Measurements from ENCODE around the gene UGT1A7.

UGT1A7 gene

DNA sequence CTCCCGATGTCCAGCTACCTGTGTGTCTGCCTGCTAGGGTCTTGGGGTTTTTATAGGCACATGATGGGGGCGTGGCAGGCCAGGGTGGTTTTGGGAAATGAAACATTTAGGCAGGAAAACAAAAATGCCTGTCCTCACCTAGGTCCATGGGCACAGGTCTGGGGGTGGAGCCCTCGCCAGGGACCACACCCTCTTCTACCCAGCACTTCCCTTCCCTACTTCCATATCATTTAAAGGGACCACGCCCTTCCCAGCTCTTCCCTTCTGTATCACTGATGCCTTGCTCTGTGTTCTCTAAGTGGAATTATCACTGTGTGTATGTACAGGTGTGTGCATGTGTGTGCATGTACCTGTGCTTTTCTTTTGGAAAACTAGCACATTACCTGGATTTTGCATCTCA lies 84.7 kb downstream of the UGT1A7 start:
- H3K27ac ChIP-seq: no peak overlapping the region
- no peak for TF ChIP-seq CTCF (IDR thresholded peaks at IDR 0.05)
- TF ChIP-seq ZFX (IDR thresholded peaks at IDR 0.05; ENCODE audit: borderline replicate concordance): no peak

DNA sequence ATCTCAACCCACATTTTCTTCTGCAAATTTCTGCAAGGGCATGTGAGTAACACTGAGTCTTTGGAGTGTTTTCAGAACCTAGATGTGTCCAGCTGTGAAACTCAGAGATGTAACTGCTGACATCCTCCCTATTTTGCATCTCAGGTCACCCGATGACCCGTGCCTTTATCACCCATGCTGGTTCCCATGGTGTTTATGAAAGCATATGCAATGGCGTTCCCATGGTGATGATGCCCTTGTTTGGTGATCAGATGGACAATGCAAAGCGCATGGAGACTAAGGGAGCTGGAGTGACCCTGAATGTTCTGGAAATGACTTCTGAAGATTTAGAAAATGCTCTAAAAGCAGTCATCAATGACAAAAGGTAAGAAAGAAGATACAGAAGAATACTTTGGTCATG lies 86.4 kb downstream of the UGT1A7 start:
- TF ChIP-seq ZFX (IDR thresholded peaks at IDR 0.05; ENCODE audit: borderline replicate concordance) (no peak), CTCF (IDR thresholded peaks at IDR 0.05) (no peak)
- no peak overlapping the region for H3K27ac ChIP-seq

GRCh38 chr2:233769260-233769659 lies 87.6 kb downstream of the UGT1A7 start:
- no peak overlapping the region for H3K27ac ChIP-seq
- TF ChIP-seq ZFX (IDR thresholded peaks at IDR 0.05; ENCODE audit: borderline replicate concordance) (no peak), CTCF (IDR thresholded peaks at IDR 0.05) (no peak)

DNA sequence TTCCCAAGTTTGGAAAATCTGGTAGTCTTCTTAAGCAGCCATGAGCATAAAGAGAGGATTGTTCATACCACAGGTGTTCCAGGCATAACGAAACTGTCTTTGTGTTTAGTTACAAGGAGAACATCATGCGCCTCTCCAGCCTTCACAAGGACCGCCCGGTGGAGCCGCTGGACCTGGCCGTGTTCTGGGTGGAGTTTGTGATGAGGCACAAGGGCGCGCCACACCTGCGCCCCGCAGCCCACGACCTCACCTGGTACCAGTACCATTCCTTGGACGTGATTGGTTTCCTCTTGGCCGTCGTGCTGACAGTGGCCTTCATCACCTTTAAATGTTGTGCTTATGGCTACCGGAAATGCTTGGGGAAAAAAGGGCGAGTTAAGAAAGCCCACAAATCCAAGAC lies 90.5 kb downstream of the UGT1A7 start:
- no peak for TF ChIP-seq ZFX (IDR thresholded peaks at IDR 0.05; ENCODE audit: borderline replicate concordance)
- H3K27ac ChIP-seq: no peak overlapping the region

DNA sequence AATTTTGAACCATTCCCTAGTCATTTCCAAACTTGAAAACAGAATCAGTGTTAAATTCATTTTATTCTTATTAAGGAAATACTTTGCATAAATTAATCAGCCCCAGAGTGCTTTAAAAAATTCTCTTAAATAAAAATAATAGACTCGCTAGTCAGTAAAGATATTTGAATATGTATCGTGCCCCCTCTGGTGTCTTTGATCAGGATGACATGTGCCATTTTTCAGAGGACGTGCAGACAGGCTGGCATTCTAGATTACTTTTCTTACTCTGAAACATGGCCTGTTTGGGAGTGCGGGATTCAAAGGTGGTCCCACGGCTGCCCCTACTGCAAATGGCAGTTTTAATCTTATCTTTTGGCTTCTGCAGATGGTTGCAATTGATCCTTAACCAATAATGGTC lies 90.9 kb downstream of the UGT1A7 start:
- no peak overlapping the region for H3K27ac ChIP-seq
- TF ChIP-seq CTCF (IDR thresholded peaks at IDR 0.05): no peak
- TF ChIP-seq ZFX (IDR thresholded peaks at IDR 0.05; ENCODE audit: borderline replicate concordance): no peak

DNA sequence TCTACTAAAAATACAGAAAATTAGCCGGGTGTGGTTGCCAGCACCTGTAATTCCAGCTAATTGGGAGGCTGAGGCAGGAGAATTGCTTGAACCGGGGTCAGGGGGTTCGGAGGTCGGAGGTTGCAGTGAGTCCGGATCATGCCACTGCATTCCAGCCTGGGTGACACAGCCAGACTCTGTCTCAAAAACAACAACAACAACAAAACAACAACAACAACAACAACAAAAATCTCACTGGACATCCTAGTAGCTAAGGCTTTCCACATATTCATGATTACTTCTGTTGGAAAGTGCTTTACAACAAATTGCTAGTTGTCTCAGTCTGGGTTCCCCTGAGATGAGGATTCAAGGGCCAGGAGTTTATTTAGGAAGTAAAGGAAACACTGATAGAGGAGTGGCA lies 92.2 kb downstream of the UGT1A7 start:
- no peak overlapping the region for H3K27ac ChIP-seq
- TF ChIP-seq ZFX (IDR thresholded peaks at IDR 0.05; ENCODE audit: borderline replicate concordance): no peak
- TF ChIP-seq CTCF (IDR thresholded peaks at IDR 0.05): no peak

GRCh38 chr2:233775414-233775813 lies 93.7 kb downstream of the UGT1A7 start:
- no peak for TF ChIP-seq ZFX (IDR thresholded peaks at IDR 0.05; ENCODE audit: borderline replicate concordance)
- H3K27ac ChIP-seq: no peak overlapping the region

DNA sequence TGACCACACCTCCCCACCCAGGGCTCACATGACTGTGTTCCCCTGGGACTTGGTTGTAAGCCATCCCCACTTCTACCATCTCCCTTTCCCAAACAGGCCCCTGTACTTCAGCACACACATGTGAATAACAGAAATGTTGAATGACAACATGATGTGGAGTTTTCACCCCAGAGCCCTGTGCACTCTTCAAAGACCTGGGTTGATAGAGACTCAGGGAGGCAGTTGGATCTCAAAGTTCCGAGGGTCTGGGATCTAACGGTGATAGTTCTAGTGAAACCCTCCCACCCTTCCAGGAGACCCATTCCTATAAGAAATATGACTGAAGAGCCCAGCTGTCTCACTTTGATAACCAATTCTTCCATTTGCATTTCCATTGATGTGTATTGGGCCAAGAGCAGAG lies 96.3 kb downstream of the UGT1A7 start, which contains the start of gene MROH2A:
MROH2A (plus strand) TSS at position 301 of the 400 bp plus-strand sequence. CDS start 1,029 bp downstream, outside the sequence.
- H3K27ac ChIP-seq: no peak within 1 kb of the TSS
- no peak for TF ChIP-seq ZFX (IDR thresholded peaks at IDR 0.05; ENCODE audit: borderline replicate concordance)
- TF ChIP-seq CTCF (IDR thresholded peaks at IDR 0.05): no peak

Data from 22Rv1 (cell line).